ENCODE results near the gene EXD3. TPM values are rescaled to one million over a fixed set of nuclear protein-coding genes. Genes with fewer than 3 reads are reported as not detected.

EXD3 gene
- total RNA-seq, 2 experiments from 2014 or later: 20.8 to 27.0 TPM

DNA sequence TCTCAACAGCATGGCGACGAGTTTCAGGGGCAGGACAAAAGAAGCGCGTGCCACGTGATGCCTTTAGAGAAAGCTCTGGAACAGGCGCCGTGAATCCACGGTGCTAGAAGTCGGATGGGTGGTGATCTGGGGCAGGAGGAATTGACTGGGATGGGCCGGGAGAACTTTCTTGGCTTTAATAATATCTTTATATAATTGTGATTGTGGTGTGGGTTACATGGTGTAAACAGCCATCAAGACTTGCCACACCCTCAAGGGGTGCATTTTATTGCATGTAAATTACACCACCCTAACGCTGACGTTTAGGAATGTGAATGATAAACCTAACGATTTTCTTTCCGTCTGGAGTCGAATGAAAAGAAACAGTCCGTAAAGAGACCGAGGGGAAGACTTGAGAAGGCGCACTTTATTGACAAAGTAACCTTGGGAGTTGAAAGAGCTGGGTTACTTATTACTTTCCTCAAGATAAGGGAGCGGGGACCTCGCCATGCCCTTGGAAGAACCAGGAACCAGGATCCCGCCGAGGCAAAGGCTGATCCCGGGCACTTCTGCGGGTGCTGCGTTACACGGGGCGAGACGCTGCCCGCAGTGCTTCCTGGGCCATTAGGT, 129.4 kb downstream of the EXD3 start:
- BruUV-seq (replicated peaks): no TSS peak
- H3K4me2 ChIP-seq (ENCODE audit: low read length): no peak overlapping the region
- DNase-seq (ENCODE audit: low spot score): no peak
- H3K9me2 ChIP-seq (ENCODE audit: insufficient read depth, low read length): no peaks in the 10 kb centered on the region
- ChIA-PET POLR2A (no interaction called here), CTCF (ENCODE audit: unreplicated experiment) (no interaction called here)
- no peaks in the 10 kb centered on the region; the same call in 1 of the 2 replicates for H3K9me3 ChIP-seq (ENCODE audit: low read length)
- H4K20me1 ChIP-seq (ENCODE audit: insufficient read depth, low read length): no peaks in the 10 kb centered on the region
- peaks cover 22% of the 10 kb centered on the region for H3K4me1 ChIP-seq (ENCODE audit: insufficient read depth, low read length, poor library complexity, severe bottlenecking)
- no peak overlapping the region for H3K4me3 ChIP-seq (ENCODE audit: low read depth, low read length, poor library complexity, severe bottlenecking)
- H3K36me3 ChIP-seq (ENCODE audit: insufficient read depth, low read length): no peaks in the 10 kb centered on the region
- no peak overlapping the region for H2AFZ ChIP-seq (ENCODE audit: low read length)
- no peak for TF ChIP-seq EZH2phosphoT487 (IDR thresholded peaks at IDR 0.05; ENCODE audit: borderline replicate concordance, low read depth, low read length)
- TF ChIP-seq, protein P1, sequence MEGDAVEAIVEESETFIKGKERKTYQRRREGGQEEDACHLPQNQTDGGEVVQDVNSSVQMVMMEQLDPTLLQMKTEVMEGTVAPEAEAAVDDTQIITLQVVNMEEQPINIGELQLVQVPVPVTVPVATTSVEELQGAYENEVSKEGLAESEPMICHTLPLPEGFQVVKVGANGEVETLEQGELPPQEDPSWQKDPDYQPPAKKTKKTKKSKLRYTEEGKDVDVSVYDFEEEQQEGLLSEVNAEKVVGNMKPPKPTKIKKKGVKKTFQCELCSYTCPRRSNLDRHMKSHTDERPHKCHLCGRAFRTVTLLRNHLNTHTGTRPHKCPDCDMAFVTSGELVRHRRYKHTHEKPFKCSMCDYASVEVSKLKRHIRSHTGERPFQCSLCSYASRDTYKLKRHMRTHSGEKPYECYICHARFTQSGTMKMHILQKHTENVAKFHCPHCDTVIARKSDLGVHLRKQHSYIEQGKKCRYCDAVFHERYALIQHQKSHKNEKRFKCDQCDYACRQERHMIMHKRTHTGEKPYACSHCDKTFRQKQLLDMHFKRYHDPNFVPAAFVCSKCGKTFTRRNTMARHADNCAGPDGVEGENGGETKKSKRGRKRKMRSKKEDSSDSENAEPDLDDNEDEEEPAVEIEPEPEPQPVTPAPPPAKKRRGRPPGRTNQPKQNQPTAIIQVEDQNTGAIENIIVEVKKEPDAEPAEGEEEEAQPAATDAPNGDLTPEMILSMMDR (conservative IDR thresholded peaks at IDR 0.05; ENCODE audit: low read length): no peak
- no peaks in the 10 kb centered on the region for H3K79me2 ChIP-seq (ENCODE audit: insufficient read depth, low read depth, low read length)
- H3K27ac ChIP-seq (ENCODE audit: low read depth, low read length, poor library complexity, severe bottlenecking): no peak overlapping the region
- intact Hi-C loops (cut with micrococcal nuclease; ENCODE audit: unreplicated experiment): no loop called here

DNA sequence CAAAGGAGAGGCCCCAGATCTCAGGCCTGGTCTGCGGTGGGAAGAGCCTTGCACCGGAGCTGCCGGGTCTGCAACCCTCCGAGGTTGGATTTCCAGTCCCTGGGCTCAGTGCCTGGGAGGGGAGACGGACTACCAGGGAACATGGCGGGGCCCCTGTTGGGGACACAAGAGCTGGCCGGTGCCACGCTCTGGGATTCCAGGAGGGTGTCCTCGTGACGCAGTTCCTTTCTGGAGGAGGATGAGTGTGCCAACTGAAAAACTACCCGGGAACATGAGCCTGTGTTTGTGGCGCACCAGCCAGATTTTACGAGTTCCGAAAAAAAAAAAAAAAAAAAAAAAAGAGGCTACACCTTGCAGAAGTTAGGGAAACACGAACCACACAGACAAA, 129.9 kb downstream of the EXD3 start:
- Histone ChIP-seq H3K27ac (ENCODE audit: low read depth, low read length, poor library complexity, severe bottlenecking) (no peak overlapping the region), H3K9me3 (ENCODE audit: low read length) (no peaks in the 10 kb centered on the region; the same call in 1 of the 2 replicates), H3K36me3 (ENCODE audit: insufficient read depth, low read length) (no peaks in the 10 kb centered on the region), H3K79me2 (ENCODE audit: insufficient read depth, low read depth, low read length) (no peaks in the 10 kb centered on the region), H3K4me3 (ENCODE audit: low read depth, low read length, poor library complexity, severe bottlenecking) (no peak overlapping the region), H4K20me1 (ENCODE audit: insufficient read depth, low read length) (no peaks in the 10 kb centered on the region), H3K9me2 (ENCODE audit: insufficient read depth, low read length) (no peaks in the 10 kb centered on the region), H3K4me1 (ENCODE audit: insufficient read depth, low read length, poor library complexity, severe bottlenecking) (peaks cover 22% of the 10 kb centered on the region), H3K4me2 (ENCODE audit: low read length) (no peak overlapping the region), H2AFZ (ENCODE audit: low read length) (no peak overlapping the region)
- ChIA-PET POLR2A (no interaction called here), CTCF (ENCODE audit: unreplicated experiment) (no interaction called here)
- no TSS peak for BruUV-seq (replicated peaks)
- intact Hi-C loops (cut with micrococcal nuclease; ENCODE audit: unreplicated experiment): no loop called here
- TF ChIP-seq EZH2phosphoT487 (IDR thresholded peaks at IDR 0.05; ENCODE audit: borderline replicate concordance, low read depth, low read length): no peak
- TF ChIP-seq, protein P1 (conservative IDR thresholded peaks at IDR 0.05; ENCODE audit: low read length): no peak
- DNase-seq (ENCODE audit: low spot score): no peak

DNA sequence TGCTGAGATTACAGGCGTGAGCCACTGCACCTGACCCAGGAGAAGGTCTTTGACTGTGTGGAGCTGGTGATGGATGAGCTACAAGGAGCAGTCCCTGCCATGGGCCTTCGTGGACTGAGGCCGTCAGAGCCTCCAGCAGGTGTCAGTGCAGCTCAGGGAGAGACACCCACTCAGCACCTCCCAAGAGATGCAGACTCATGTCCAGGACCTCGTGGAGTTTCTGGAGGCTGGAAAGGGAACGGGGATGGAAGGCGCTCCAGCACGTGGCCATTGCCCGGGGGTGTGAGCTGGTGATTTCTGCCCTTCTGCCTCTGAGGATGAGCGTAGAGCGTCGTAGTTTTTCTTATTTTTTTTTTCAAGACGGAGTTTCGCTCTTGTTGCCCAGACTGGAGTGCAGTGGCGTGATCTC, 136.0 kb downstream of the EXD3 start:
- peaks cover 40% of the 10 kb centered on the region for H3K4me1 ChIP-seq (ENCODE audit: insufficient read depth, low read length, poor library complexity, severe bottlenecking)
- no peak for TF ChIP-seq EZH2phosphoT487 (IDR thresholded peaks at IDR 0.05; ENCODE audit: borderline replicate concordance, low read depth, low read length)
- TF ChIP-seq, protein P1 (conservative IDR thresholded peaks at IDR 0.05; ENCODE audit: low read length): peak; percentile 77
- H3K79me2 ChIP-seq (ENCODE audit: insufficient read depth, low read depth, low read length): no peaks in the 10 kb centered on the region
- no peaks in the 10 kb centered on the region; the same call in 1 of the 2 replicates for H3K9me3 ChIP-seq (ENCODE audit: low read length)
- no peaks in the 10 kb centered on the region for H4K20me1 ChIP-seq (ENCODE audit: insufficient read depth, low read length)
- intact Hi-C loops (cut with micrococcal nuclease; ENCODE audit: unreplicated experiment): loop anchor here (5.0 kb wide), 1 partner anchor 160 kb away; no protein-coding TSS in a partner anchor
- CTCF ChIA-PET (ENCODE audit: unreplicated experiment): interaction anchor here (0.6 to 1.5 kb wide), 4 partner anchors 10 to 98 kb away, joined by 3 to 7 read pairs (median 6); partner anchors contain the start of gene TOR4A
- peak; percentile 75 for DNase-seq (ENCODE audit: low spot score)
- H3K36me3 ChIP-seq (ENCODE audit: insufficient read depth, low read length): peaks cover 11% of the 10 kb centered on the region
- H2AFZ ChIP-seq (ENCODE audit: low read length): no peak overlapping the region
- no TSS peak for BruUV-seq (replicated peaks)
- H3K4me3 ChIP-seq (ENCODE audit: low read depth, low read length, poor library complexity, severe bottlenecking): no peak overlapping the region
- POLR2A ChIA-PET: interaction anchor here (0.6 to 1.4 kb wide), 3 partner anchors 10 to 123 kb away, joined by 3 to 4 read pairs (median 3); partner anchors contain the start of gene TOR4A
- no peaks in the 10 kb centered on the region for H3K9me2 ChIP-seq (ENCODE audit: insufficient read depth, low read length)
- peak overlapping the region; percentile 84 for H3K27ac ChIP-seq (ENCODE audit: low read depth, low read length, poor library complexity, severe bottlenecking)
- peak overlapping the region; percentile 55; the same call in 1 of the 2 replicates for H3K4me2 ChIP-seq (ENCODE audit: low read length)
